Thyroid gland (tissue), 4 donors: ENCODE results near the gene CFAP221. TPM values are rescaled to one million over a fixed set of nuclear protein-coding genes. Genes with fewer than 3 reads are reported as not detected.
A peak's percentile ranks its signal among the peaks of the same experiment; 100 is the strongest.

Source experiments
- DNase-seq, 2 donors: peaks; one replicate each; pipeline ENCODE4 v3.0.0-alpha.2; 2019
- H3K27ac ChIP-seq, 3 donors: fragments of 200-600 bp; sonication (generic); 1 replicate in 2 of 3; 2 replicates in 1 of 3; pipeline ENCODE4 v1.5.1; 2016 to 2019; ENCODE audit warnings: mild to moderate bottlenecking in 1 of 3, moderate library complexity in 1 of 3
- H3K27me3 ChIP-seq: fragments of 200-600 bp; sonication (generic); one replicate; pipeline ENCODE4 v1.5.1; 2019
- H3K36me3 ChIP-seq, 2 donors: fragments of 200-600 bp; sonication (generic); one replicate each; pipeline ENCODE4 v1.5.1; 2016 to 2019
- H3K4me1 ChIP-seq, 2 donors: fragments of 200-600 bp; sonication (generic); one replicate each; pipeline ENCODE4 v1.5.1; 2017 to 2019
- H3K4me3 ChIP-seq, 3 donors: fragments of 200-600 bp; sonication (generic); replicated peaks in 1 of 3; 1 replicate in 2 of 3; 2 replicates in 1 of 3; pipeline ENCODE4 v1.5.1; 2016; ENCODE audit warnings: mild to moderate bottlenecking in 1 of 3
- H3K9me3 ChIP-seq: fragments of 200-600 bp; sonication (generic); one replicate; pipeline ENCODE4 v1.5.1; 2017
- CTCF ChIP-seq, 6 experiments: fragments of 200-600 bp in 3 of 6; fragments of 450-650 bp in 3 of 6; sonication (generic) in 3 of 6; IDR thresholded peaks; one replicate each; pipeline ENCODE4 v1.5.1; 2016 to 2019; ENCODE audit warnings: antibody characterized with exemption in 6 of 6, mild to moderate bottlenecking in 2 of 6, inconsistent platforms in 1 of 6, moderate library complexity in 1 of 6
- POLR2A ChIP-seq, 2 donors: fragments of 450-650 bp; IDR thresholded peaks; one replicate each; pipeline ENCODE4 v1.6.1; 2017; ENCODE audit warnings: antibody characterized with exemption in 2 of 2, mild to moderate bottlenecking in 2 of 2, moderate library complexity in 1 of 2
- WGBS, 2 donors: methylation state at CpG; one replicate each; pipeline ENCODE4 v1.1.5; 2017; 5-methylcytosine and 5-hydroxymethylcytosine counted together
- intact Hi-C: fragments of 100-400 bp; cut with DNase I; formaldehyde crosslinking; loops from one replicate; pipeline ENCODE4 v1.15.1; 2023
- total RNA-seq, 4 donors: library from RNA; depleted of rRNA; stranded (reverse); fragments of >200 nt; gene quantifications; one replicate each; pipeline ENCODE4 v1.2.3, GENCODE V29; 2016

Gene CFAP221
- total RNA-seq, 4 donors from 2014 or later = 1.6 to 13.1 (median 9.7) TPM

GRCh38 chr2:119523952-119524694 is 20.1 kb upstream of the CFAP221 start, which contains the start of gene SCTR:
Gene SCTR, minus strand, starts transcription at chr2:119524483. Its CDS starts 257 bp downstream, at chr2:119524226.
- intact Hi-C loops = no loop called here
- Histone ChIP-seq H3K4me3 (no peak within 1 kb of the TSS), H3K9me3 (no peaks in the 10 kb centered on the region), H3K27ac (no peak within 1 kb of the TSS), H3K27me3 (peaks cover 5% of the 10 kb centered on the region), H3K36me3 (no peaks in the 10 kb centered on the region), H3K4me1 (peaks cover 0 to 11% of the 10 kb centered on the region in 2 donors)
- no peak for TF ChIP-seq POLR2A (IDR thresholded peaks at IDR 0.05)
- no peak for TF ChIP-seq CTCF (IDR thresholded peaks at IDR 0.05)
- peak in 1 of 2 donors; percentile 10 for DNase-seq
- WGBS, 2 donors = 13 to 24% methylated on average over 11 to 28 of the region's 74 CpGs

GRCh38 chr2:119525614-119526013 is 18.6 kb upstream of the CFAP221 start:
- no peak for TF ChIP-seq CTCF (IDR thresholded peaks at IDR 0.05)
- TF ChIP-seq POLR2A (IDR thresholded peaks at IDR 0.05) = no peak
- peaks cover 5% of the 10 kb centered on the region for H3K27me3 ChIP-seq

GRCh38 chr2:119527999-119528398 is 16.2 kb upstream of the CFAP221 start:
- TF ChIP-seq CTCF (IDR thresholded peaks at IDR 0.05) (no peak), POLR2A (IDR thresholded peaks at IDR 0.05) (no peak)
- no peak for DNase-seq
- intact Hi-C loops = no loop called here
- H3K27me3 ChIP-seq = peaks cover 5% of the 10 kb centered on the region
- no peaks in the 10 kb centered on the region for H3K9me3 ChIP-seq
- no peak overlapping the region for H3K4me3 ChIP-seq
- H3K36me3 ChIP-seq = no peaks in the 10 kb centered on the region
- WGBS, 2 donors = 93 to 94% methylated on average over 2 of the region's 2 CpGs
- no peak overlapping the region for H3K27ac ChIP-seq
- H3K4me1 ChIP-seq = peaks cover 0 to 11% of the 10 kb centered on the region in 2 donors

More at GRCh38 chr2:119525614-119526013, 18.6 kb upstream of the CFAP221 start:
- DNase-seq = no peak
- Histone ChIP-seq H3K4me3 (no peak overlapping the region), H3K4me1 (peaks cover 0 to 11% of the 10 kb centered on the region in 2 donors), H3K27ac (no peak overlapping the region), H3K9me3 (no peaks in the 10 kb centered on the region), H3K36me3 (no peaks in the 10 kb centered on the region)
- intact Hi-C loops = no loop called here
- WGBS, 2 donors = 83 to 88% methylated on average over 4 of the region's 4 CpGs

- no peak for DNase-seq
- 37 to 38% methylated on average over 3 of the region's 3 CpGs for WGBS, 2 donors
- intact Hi-C loops = no loop called here
Measured at GRCh38 chr2:119531292-119531691, 13.0 kb upstream of the CFAP221 start.

More at GRCh38 chr2:119531292-119531691, 13.0 kb upstream of the CFAP221 start:
- TF ChIP-seq CTCF (IDR thresholded peaks at IDR 0.05) (no peak), POLR2A (IDR thresholded peaks at IDR 0.05) (no peak)
- H3K36me3 ChIP-seq = no peaks in the 10 kb centered on the region
- no peak overlapping the region for H3K4me3 ChIP-seq
- no peak overlapping the region for H3K27ac ChIP-seq
- H3K9me3 ChIP-seq = no peaks in the 10 kb centered on the region
- no peaks in the 10 kb centered on the region for H3K27me3 ChIP-seq
- no peaks in the 10 kb centered on the region for H3K4me1 ChIP-seq
